Parathyroid adenoma (tissue), 2 donors: ENCODE measurements around the gene ADGRL3.
"Not testable (repeated sequence)": the region's sequence is repeated elsewhere in the genome, so short reads cannot be mapped to it uniquely, and the experiment has no call there.

Experiments used
- H2AFZ ChIP-seq: fragments of 300-600 bp; sonication (generic); one replicate; pipeline ENCODE4 v1.7.0; 2017; ENCODE audit warnings: antibody characterized with exemption, mild to moderate bottlenecking
- H3K27ac ChIP-seq: fragments of 300-600 bp; sonication (generic); one replicate; pipeline ENCODE4 v1.7.0; 2017
- H3K27me3 ChIP-seq: fragments of 300-600 bp; sonication (generic); one replicate; pipeline ENCODE4 v1.7.0; 2017; ENCODE audit warnings: low read length; ENCODE audit not compliant: control insufficient read depth, insufficient read depth
- H3K36me3 ChIP-seq: fragments of 300-600 bp; sonication (generic); one replicate; pipeline ENCODE4 v1.7.0; 2017; ENCODE audit warnings: low read length; ENCODE audit not compliant: control insufficient read depth, insufficient read depth
- H3K4me1 ChIP-seq: fragments of 300-600 bp; sonication (generic); one replicate; pipeline ENCODE4 v1.7.0; 2017; ENCODE audit warnings: control low read depth
- H3K4me2 ChIP-seq: fragments of 300-600 bp; sonication (generic); one replicate; pipeline ENCODE4 v1.7.0; 2017; ENCODE audit warnings: low read length
- H3K4me3 ChIP-seq: fragments of 300-600 bp; sonication (generic); one replicate; pipeline ENCODE4 v1.7.0; 2017; ENCODE audit warnings: low read depth, low read length
- H3K79me2 ChIP-seq: fragments of 300-600 bp; sonication (generic); one replicate; pipeline ENCODE4 v1.7.0; 2017; ENCODE audit warnings: control low read depth
- H3K9ac ChIP-seq: fragments of 300-600 bp; sonication (generic); one replicate; pipeline ENCODE4 v1.7.0; 2017; ENCODE audit warnings: mild to moderate bottlenecking
- H3K9me3 ChIP-seq: fragments of 300-600 bp; sonication (generic); one replicate; pipeline ENCODE4 v1.7.0; 2017; ENCODE audit warnings: low read length; ENCODE audit not compliant: control insufficient read depth
- CTCF ChIP-seq: fragments of 300-600 bp; sonication (generic); IDR thresholded peaks from one replicate; pipeline ENCODE4 v1.7.0; 2017; ENCODE audit warnings: antibody characterized with exemption, mild to moderate bottlenecking
- donor health status: primary hyperparathyroidism.

The ADGRL3 gene

GRCh38 chr4:61753739-61754138 is 553.6 kb downstream of the ADGRL3 start:
- Histone ChIP-seq H3K9me3 (no peaks in the 10 kb centered on the region), H3K36me3 (no peaks in the 10 kb centered on the region), H2AFZ (no peak overlapping the region), H3K4me2 (no peak overlapping the region), H3K4me3 (no peak overlapping the region), H3K9ac (no peak overlapping the region), H3K27me3 (no peaks in the 10 kb centered on the region), H3K79me2 (no peaks in the 10 kb centered on the region), H3K4me1 (no peaks in the 10 kb centered on the region), H3K27ac (no peak overlapping the region)
- TF ChIP-seq CTCF, result no peak

GRCh38 chr4:61756937-61757336 is 556.8 kb downstream of the ADGRL3 start:
- H3K27me3 ChIP-seq, H3K9me3 ChIP-seq, H3K36me3 ChIP-seq, H3K79me2 ChIP-seq, H3K27ac ChIP-seq, H2AFZ ChIP-seq, H3K4me2 ChIP-seq, H3K9ac ChIP-seq, H3K4me1 ChIP-seq, H3K4me3 ChIP-seq: not testable (repeated sequence)

- not testable (repeated sequence) for H3K4me1 ChIP-seq, H3K9me3 ChIP-seq, H3K36me3 ChIP-seq
Observed at GRCh38 chr4:61757983-61758382, 557.9 kb downstream of the ADGRL3 start.

GRCh38 chr4:61758596-61758995 is 558.5 kb downstream of the ADGRL3 start:
- not testable (repeated sequence) for H3K36me3 ChIP-seq, H3K4me1 ChIP-seq, H3K4me3 ChIP-seq, H3K79me2 ChIP-seq, H2AFZ ChIP-seq, H3K27ac ChIP-seq, H3K9me3 ChIP-seq, H3K27me3 ChIP-seq, H3K4me2 ChIP-seq, H3K9ac ChIP-seq

More at GRCh38 chr4:61757983-61758382, 557.9 kb downstream of the ADGRL3 start:
- H3K79me2 ChIP-seq, H3K4me2 ChIP-seq, H3K4me3 ChIP-seq, H3K27ac ChIP-seq, H3K9ac ChIP-seq, H2AFZ ChIP-seq, H3K27me3 ChIP-seq: not testable (repeated sequence)

GRCh38 chr4:61759245-61759644 is 559.1 kb downstream of the ADGRL3 start:
- not testable (repeated sequence) for H3K36me3 ChIP-seq, H3K9me3 ChIP-seq, H3K4me2 ChIP-seq, H3K9ac ChIP-seq, H3K79me2 ChIP-seq, H3K4me3 ChIP-seq, H3K27me3 ChIP-seq, H3K4me1 ChIP-seq, H2AFZ ChIP-seq, H3K27ac ChIP-seq

- H2AFZ ChIP-seq, H3K79me2 ChIP-seq, H3K36me3 ChIP-seq, H3K4me3 ChIP-seq, H3K4me1 ChIP-seq, H3K4me2 ChIP-seq, H3K27ac ChIP-seq, H3K27me3 ChIP-seq, H3K9ac ChIP-seq, H3K9me3 ChIP-seq: not testable (repeated sequence)
Observed at GRCh38 chr4:61759885-61760284, 559.8 kb downstream of the ADGRL3 start.

- Histone ChIP-seq H3K4me3 (no peak overlapping the region), H3K9me3 (no peaks in the 10 kb centered on the region), H3K9ac (no peak overlapping the region), H3K4me2 (no peak overlapping the region), H3K79me2 (no peaks in the 10 kb centered on the region), H3K27me3 (no peaks in the 10 kb centered on the region), H3K27ac (no peak overlapping the region), H2AFZ (no peak overlapping the region), H3K4me1 (no peaks in the 10 kb centered on the region), H3K36me3 (no peaks in the 10 kb centered on the region)
- TF ChIP-seq CTCF, result no peak
Observed at GRCh38 chr4:61760820-61761219, 560.7 kb downstream of the ADGRL3 start.
